ENCODE data around the gene GRM1. TPM values are rescaled to one million over a fixed set of nuclear protein-coding genes. Genes with fewer than 3 reads are reported as not detected.

The GRM1 gene
- total RNA-seq, 1 donor from 2014 or later: not detected

DNA sequence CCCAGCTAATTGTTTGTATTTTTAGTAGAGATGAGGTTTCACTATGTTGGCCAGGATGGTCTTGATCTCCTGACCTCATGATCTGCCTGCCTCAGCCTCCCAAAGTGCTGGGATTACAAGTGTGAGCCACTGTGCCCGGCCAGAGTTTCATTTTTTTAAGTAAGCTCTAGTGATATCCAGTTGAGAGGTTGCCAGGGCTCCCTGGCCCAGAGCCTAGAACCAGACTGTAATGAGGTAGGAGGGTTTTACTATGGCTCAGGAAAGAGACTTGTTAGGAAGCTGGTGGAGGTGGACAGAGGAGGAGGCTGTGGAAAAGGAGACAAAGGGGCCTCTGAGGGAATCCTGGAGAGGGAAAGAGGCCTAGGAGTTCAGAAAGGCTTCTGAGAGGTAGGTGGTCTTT lies 242.3 kb downstream of the GRM1 start:
- peak; percentile 47 to 85 for DNase-seq (ENCODE audit: low read depth in 2 of 2)

DNA sequence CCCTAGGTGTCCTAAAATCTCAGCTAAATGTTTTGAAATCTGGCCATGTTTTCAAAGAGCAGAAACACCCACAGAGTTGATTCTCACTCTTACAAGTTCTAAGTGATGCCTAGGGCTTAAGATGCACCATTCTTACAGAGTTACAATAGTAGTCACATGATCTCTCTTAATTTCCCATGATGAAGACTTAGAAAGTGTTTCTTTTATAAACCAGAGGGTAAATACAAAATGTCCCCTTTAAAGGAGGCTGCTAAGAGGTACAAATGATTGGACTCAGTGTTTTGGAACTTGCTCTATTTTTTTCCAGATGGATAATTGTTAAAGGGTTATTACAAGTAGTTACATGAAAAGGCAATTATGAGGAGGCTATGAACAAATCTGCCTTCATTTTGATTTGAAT lies 244.6 kb downstream of the GRM1 start:
- no peak for DNase-seq (ENCODE audit: low read depth in 2 of 2)

DNA sequence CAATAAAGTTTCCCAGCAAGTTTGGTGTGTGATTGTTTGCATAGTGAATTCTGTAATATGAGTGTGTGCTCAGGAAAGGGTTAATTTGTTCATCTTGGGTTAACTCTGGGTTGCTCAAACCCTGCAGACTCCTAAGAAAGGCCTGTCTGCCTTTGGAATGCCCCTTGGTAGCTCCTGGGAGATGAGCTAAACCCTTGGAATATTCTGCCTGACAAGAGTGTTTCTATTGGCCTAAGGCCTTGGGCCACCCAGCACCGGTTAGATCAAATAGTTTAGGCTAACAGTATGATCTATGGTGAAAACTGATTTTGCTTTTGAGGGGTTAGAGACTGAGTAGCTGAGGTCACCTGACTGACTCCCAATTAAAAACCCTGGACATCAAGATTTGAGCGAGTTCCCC lies 248.3 kb downstream of the GRM1 start:
- no peak for DNase-seq (ENCODE audit: low read depth in 2 of 2)

DNA sequence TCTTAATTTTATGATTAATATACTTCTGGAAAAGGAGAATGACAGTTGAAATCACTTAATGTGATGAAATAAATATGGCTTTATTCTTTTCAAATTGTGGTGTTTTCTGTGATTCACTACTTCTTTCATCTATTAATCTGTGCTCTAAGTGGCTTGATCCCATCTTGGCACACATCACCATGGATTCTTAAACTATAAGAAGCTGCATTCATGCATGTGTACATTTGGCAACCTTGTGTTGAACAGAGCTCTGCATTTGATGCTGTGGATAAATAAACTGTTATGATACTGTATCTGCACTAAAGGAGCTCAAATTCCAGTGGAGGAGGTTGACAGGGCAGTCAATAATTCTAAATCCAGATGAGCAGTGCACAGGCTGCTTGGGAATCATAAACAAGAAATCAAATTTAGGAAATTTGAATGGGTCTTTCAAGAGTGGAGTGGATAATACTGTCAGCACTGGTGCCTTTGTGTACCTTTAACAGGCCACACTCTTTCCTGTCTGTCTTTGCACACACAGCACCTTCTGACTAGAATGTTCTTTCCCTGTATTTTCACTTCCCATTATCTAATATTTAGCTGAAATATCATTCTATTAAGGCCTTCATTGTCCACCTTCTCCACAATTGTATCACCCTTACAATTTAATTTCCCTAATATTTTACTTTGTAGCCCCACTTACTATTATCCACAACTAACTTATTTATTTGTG lies 252.9 kb downstream of the GRM1 start:
- no peak for DNase-seq (ENCODE audit: low read depth in 2 of 2)

DNA sequence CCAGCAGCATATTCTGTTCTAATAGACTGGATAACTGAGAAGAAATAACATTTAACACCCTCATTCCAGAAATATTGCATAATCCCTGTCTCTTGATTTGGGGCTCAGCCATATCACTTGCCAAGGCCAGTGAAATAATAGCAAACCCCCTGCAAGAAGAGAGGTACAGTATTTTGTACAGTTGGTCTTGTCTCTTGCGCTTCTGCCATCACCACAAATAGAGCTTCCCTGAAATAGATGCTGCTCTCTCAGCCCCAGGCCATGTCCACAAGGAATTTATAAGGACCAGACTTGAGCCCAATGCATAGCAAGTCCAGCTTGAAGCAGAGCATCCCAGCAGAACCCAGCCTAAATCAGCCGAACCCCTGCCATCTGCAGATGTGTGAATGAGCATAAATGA lies 254.0 kb downstream of the GRM1 start:
- no peak for DNase-seq (ENCODE audit: low read depth in 2 of 2)

DNA sequence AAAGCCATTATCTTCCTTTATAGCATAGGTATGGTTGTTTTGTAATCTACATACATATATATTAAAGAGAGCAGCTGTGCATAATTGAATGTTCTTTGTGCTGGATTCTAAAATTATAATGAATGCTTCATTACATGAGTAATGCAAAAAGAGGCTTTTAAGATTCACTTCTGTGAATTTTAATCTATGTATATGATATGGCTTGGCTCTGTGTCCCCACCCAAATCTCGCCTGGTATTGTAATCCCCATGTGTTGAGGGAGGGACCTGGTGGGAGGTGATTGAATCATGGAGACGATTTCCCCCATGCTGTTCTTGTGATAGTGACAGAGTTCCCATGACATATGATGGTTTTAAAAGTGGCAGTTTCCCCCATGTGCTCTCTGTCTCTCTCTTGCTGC lies 255.4 kb downstream of the GRM1 start:
- DNase-seq (ENCODE audit: low read depth in 2 of 2): no peak

DNA sequence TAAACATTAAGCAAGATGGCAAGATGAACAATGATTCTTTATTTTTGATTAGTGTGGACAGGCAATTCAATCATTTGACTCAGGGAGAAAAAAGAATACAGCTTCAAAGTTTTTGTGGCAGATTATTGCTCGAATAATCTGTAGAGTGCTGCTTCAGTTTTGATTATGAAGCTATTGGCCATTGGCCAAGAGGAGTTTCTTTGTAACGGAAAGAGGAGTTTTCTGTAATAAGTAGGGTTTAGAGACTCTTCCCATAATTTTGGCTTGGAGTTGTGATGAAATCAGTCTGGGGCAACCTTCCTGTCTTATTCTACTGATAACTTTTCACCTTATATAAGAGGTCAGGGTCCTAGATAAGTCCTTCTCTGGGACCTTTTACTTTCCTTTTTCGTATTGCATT lies 258.1 kb downstream of the GRM1 start:
- DNase-seq (ENCODE audit: low read depth in 2 of 2): peak in 1 of 2 donors; percentile 40

DNA sequence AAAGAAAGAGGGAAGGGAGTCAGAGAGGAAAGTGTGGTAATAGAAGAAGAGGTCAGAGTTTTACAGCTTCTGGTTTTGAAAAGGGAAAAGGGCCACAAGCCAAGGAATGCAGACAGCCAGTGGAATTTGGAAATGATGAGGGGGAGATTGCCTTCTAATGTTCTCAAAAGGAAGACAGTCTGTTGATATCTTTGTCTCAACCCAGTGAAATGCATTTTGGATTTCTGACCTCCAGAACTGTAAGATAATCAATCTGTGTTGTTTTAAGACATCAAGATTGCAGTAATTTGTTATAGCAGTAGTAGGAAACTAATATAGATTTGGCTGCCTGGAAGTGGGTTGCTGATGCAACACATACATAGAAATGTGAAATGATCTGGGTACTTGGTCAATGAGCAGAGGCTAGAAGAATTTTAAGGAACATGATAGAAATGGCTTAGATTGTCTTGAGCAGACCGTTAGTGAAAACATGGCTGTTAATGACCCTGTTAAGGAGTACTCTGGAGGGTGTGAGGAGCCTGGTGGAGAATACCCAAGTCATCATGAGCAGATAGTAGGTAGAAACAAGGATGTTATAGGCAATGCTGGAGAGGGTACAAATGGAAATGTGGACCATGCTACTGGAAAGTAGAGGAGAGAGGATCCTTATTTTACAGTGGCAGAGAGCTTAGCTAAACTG lies 259.0 kb downstream of the GRM1 start:
- no peak for DNase-seq (ENCODE audit: low read depth in 2 of 2)

DNA sequence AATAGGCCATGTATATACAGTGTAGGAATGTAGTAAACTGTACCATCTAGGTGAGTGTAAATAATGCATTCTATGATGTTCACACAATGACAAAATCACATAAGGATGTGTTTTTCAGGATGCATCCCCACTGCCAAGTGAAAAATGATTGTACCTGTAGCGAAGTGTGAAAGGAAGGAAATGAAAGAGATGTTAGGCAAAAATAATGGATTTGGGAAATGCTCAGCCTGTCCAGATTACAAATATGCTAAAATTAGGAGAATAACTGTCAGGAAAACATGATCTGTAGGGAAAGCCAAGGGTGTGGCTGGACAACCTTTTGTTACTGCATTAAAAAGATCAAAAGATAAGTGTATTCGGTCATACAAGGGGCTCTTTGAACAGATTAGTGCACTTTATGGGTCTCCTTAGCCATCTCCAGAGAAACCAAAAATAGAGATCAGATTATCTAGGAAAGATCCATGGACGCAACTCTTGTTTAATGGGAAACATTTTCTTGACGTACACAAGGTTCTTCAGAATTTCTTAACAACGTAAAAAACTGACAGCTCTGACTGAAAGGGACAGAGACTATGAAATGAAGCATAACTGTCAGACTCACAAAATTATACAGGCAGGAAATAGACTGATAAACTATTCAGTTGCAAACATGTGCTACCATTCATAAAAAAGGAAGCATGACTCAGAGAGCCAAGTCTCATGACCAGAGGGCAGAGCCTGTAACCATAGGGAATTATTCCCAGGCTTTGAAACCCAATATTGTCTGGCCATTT lies 261.1 kb downstream of the GRM1 start:
- DNase-seq (ENCODE audit: low read depth in 2 of 2): peak; percentile 94 to 97

DNA sequence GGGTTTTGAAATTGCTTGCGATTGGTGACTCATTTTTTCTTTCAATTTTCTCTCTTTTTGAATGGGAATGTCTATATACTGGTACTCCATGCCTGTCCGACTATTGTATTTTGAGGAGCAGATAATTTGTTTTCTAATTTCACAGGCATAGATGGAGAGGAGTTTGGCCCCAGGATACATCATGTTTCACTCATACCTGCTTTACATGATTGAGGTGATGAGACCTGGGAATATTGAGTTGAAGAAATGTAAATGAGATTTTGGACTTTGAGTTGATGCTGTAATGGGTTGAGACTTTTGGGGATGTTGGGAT lies 261.7 kb downstream of the GRM1 start:
- DNase-seq (ENCODE audit: low read depth in 2 of 2): no peak

DNA sequence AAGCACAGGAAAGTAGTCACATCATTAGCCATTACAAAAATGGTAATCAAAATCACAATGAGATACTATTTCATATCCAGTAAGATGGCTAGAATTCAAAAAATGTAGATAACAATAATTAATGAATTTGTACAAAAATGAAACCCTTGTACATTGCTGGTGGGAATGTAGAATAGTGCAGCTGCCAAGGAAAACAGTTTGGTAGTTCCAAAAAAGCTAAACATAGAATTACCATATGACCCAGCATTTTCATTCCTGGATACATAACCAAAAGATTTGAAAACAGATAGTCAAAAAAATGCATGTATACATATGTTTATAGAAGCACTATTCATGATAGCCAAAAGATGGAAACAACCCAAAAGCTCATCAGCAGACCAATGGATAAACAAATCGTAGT lies 263.6 kb downstream of the GRM1 start:
- peak in 1 of 2 donors; percentile 82 for DNase-seq (ENCODE audit: low read depth in 2 of 2)

DNA sequence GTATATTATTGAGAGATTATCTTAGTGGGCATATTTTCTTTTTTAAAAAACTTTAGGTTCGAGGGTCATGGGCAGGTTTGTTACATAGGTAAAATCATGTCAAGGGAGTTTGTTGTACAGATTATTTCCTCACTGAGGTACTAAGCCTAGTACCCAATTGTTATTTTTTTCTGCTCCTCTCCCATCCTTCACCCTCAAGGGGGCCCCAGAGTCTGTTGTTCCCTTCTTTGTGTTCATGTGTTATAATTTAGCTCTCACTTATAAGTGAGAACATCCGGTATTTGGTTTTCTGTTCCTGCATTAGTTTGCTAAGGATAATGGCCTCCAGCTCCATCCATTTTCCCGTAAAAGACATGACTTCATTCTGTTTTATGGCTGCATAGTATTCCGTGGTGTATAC lies 266.8 kb downstream of the GRM1 start:
- DNase-seq (ENCODE audit: low read depth in 2 of 2): no peak

DNA sequence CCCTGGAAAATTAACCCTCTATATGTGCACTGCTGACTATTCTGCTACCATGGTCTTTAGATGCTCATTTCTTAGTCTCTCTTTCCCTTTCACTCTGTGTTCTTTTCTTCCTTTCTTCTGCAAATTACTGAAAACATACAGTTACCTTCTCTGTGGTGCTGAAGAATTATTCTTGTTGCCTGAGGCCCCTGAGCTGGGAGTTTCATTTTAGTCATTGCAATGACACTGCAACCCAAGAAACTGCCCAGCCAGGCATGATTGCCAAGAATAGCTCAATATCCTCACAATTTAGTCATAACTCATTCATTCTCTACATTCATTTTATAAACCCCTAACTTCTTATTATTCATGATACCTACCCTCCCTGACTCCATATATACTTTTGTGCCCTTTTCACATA lies 269.0 kb downstream of the GRM1 start:
- no peak for DNase-seq (ENCODE audit: low read depth in 2 of 2)

DNA sequence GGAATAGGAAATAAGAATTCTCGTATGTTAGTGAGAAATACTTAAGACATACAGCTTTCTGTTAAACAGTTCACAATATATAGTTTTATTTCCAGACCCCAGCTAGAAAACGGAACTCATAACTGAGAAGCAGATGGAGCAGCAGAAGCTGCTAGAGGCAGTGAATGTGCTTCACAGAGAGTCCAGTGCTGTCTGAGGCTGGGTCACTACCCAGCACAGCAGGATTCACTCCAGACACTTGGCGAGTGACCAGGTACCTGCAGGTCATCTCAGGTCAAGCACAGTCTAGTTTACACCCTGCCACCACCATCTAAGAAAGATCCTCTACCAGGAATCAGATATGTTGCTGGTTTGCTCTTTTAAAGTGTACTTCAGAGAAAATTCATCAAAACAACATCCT lies 271.7 kb downstream of the GRM1 start:
- DNase-seq (ENCODE audit: low read depth in 2 of 2): no peak

DNA sequence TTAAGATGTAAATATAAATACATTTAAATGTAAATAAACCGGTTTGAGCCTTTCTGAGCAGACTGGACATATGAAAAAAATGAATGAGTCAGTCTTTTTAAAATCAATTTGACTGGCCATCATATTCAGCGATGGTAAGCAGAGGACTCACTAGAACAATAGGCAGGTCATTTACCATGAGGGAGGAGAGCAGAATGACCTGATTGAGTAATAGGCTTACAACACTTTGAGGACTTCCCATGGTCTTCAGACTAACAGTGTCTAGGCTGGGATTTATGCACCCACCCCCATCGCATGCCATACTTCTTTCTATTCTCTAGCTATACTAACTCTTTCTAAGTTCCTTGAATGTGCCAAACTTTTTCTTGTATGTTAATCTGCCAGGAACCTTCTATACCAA lies 272.9 kb downstream of the GRM1 start:
- peak in 1 of 2 donors; percentile 18 for DNase-seq (ENCODE audit: low read depth in 2 of 2)

DNA sequence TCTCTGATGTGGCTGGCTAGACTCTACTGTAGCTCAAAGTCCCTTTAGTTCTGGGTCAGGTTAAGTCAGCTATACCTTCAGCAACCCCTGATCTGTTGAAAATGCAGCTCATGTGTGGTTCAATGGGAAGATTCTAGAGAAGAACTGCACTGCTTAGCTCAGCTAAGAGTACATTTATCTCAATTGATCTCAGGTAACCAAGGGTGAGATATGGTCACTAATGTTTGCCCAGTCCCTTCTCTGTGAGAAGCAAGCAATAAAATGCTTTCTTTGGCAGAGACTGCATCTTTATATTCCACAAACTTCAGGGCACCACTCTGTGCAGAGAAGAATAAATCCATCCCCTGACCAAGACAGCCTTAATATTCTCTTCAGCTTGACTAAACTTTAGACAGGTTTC lies 274.1 kb downstream of the GRM1 start:
- no peak for DNase-seq (ENCODE audit: low read depth in 2 of 2)

DNA sequence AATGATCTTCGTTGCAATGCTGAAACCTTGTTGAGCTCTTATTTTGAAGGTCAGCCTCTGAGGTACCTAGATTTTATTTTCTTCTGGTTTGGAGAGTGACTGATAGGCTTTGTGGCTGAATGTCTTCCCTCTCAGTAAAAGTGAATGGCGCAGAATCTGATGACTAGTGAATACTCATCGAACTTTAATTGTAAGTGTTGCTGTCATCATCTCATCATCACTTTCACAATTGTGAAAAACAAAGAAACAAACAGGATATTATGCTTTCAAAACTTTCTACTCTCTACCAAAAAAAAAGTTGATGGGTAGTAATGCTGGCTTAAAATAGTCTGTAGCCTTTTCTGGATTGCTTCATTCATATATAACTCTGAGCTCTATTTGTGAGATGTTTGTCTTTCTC lies 275.3 kb downstream of the GRM1 start:
- DNase-seq (ENCODE audit: low read depth in 2 of 2): no peak

DNA sequence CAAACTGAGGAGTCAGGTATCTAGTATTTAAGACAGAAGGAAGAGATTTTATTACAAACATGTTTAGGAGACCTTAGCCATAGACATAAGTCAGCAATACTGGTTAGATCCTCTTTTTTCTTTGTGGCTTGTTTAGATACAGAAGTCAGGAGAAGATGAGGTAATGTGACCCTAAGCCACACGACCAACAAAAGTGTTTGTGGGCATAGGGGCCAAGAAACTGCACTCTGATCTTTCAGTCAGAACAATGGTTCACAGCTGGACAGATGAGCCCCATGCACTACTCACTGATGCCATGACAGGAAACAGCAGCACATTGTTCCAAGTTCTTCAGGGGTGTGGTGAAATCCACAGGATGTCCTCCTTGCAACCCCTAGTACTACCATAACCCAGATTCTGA lies 276.2 kb downstream of the GRM1 start:
- DNase-seq (ENCODE audit: low read depth in 2 of 2): peak; percentile 63 to 76

DNA sequence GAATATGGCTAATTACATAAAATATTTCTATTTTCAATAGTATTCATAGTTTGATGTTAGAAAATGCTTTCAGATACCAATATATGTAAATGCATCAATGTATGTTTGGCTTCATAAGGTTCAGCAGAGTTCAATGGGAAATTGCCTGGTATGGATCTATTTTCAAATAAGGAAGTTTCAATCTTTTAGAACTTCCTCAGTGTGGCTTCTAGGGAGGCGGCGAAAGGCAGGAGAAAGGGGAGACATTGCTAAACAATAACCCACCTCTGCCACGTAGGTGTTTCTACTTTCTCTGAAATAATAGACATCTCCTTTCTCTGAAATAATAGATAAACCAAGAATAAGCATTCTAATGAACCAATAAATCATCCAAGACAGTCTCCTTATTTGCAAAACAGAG lies 277.1 kb downstream of the GRM1 start:
- DNase-seq (ENCODE audit: low read depth in 2 of 2): no peak

DNA sequence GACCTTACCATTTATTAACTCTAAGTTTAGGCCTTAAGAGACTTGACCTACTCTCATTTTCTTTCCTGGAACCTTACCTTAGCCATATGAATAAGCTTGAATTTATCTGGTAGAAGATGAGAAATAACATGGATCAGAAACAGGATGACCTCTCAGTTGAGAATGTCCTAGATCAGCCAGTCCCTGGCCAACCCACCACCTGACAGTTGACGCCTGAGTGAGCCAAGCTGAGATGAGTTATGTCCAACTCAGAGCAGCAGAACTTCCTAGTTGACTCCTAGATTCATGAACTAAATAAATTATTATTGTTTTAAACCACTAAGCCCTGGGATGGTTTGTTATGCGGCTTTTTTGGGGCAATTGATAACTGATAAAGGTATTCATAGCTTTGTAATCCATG lies 281.8 kb downstream of the GRM1 start:
- DNase-seq (ENCODE audit: low read depth in 2 of 2): peak in 1 of 2 donors; percentile 23

DNA sequence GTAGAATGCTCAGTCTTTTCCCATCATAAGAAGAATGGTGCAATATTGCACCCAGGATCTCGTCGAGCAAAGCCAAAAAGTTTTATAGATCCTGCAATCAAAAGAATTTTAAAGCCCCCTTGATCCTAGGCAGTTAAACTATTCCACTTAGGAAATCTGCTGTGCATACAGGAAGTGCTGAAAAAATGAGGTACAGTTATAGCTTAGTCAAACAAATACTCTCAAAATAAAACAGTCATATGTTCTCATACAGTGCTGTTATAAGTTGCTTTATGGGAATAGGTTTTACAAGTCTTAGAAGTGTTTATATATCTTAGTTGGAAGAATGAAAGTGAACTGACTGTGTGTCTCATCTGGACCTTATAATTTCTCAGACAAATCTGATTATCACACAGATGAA lies 282.2 kb downstream of the GRM1 start:
- peak in 1 of 2 donors; percentile 56 for DNase-seq (ENCODE audit: low read depth in 2 of 2)

DNA sequence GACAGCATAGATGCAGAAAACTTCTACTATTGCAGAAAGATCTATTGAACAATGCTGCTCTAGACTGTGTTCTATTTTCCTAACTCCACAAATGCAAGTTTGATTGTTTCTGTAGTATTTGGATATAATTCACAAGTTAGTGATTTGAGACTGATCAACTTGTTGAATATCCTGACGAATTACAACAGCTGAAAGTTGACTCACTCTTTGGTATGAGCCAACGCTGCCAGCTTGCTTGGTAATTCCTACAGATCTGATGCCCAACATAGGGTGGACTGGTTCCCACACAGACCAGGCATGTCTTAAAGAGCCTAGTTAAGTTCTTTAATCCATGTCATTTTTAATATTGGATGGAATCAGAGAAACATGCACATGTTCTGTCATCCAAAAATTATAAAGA lies 283.7 kb downstream of the GRM1 start:
- no peak for DNase-seq (ENCODE audit: low read depth in 2 of 2)

All from lung microvascular endothelial cell (primary cell).